WTC11 (cell line): ENCODE data around the gene PDZRN3. TPM values are rescaled to one million over a fixed set of nuclear protein-coding genes. Genes with fewer than 3 reads are reported as not detected.

Source experiments
- ATAC-seq: fragments of 200-7000 bp; cut with Tn5 transposase; 2 replicates; pipeline ENCODE4 v1.10.0; 2021; ENCODE audit warnings: mild to moderate bottlenecking, moderate library complexity
- CTCF ChIA-PET: fragments of 300-600 bp; sonication (Branson Sonifier 250); formaldehyde crosslinking; loops from one replicate; lab custom pipeline; 2021; ENCODE audit warnings: antibody characterized with exemption; lab: Charles Lee
- POLR2A ChIA-PET: fragments of 350-600 bp; sonication (Branson Sonifier 250); formaldehyde crosslinking; loops from one replicate; lab custom pipeline; 2021; ENCODE audit warnings: antibody characterized with exemption; lab: Charles Lee
- DNase-seq: peaks from one replicate; pipeline ENCODE4 v3.0.0; 2021; ENCODE audit warnings: low spot score
- H3K27ac Mint-ChIP-seq: 2 replicates; pipeline ENCODE4 v1.8.0; 2021; ENCODE audit warnings: mixed read lengths
- H3K27me3 Mint-ChIP-seq: 2 replicates; pipeline ENCODE4 v1.8.0; 2021; ENCODE audit warnings: low read depth, mild to moderate bottlenecking, moderate library complexity, mixed read lengths
- H3K36me3 Mint-ChIP-seq: 2 replicates; pipeline ENCODE4 v1.8.0; 2021; ENCODE audit warnings: mixed read lengths
- H3K4me1 Mint-ChIP-seq: 2 replicates; pipeline ENCODE4 v1.8.0; 2022; ENCODE audit warnings: mixed read lengths
- H3K4me3 Mint-ChIP-seq: 2 replicates; pipeline ENCODE4 v1.8.0; 2021; ENCODE audit warnings: mild to moderate bottlenecking, moderate library complexity, mixed read lengths
- H3K9me3 Mint-ChIP-seq: 2 replicates; pipeline ENCODE4 v1.8.0; 2021; ENCODE audit warnings: mixed read lengths
- AR ChIP-seq: fragments of 250-450 bp; sonication (Bioruptor Pico); IDR thresholded peaks from 2 replicates; pipeline ENCODE4 v1.9.0; 2021; ENCODE audit warnings: mild to moderate bottlenecking
- ARID4B ChIP-seq: sonication (generic); formaldehyde crosslinking; IDR thresholded peaks from 2 replicates; pipeline ENCODE4 v1.8.0; 2023; ENCODE audit warnings: missing genetic modification reagents, mild to moderate bottlenecking, borderline replicate concordance
- E2F5 ChIP-seq: sonication (generic); formaldehyde crosslinking; IDR thresholded peaks from 2 replicates; pipeline ENCODE4 v1.8.1; 2022; ENCODE audit warnings: mild to moderate bottlenecking, moderate library complexity, missing genetic modification reagents
- GRHL2 ChIP-seq: fragments of 250-450 bp; sonication (Bioruptor Pico); IDR thresholded peaks from 2 replicates; pipeline ENCODE4 v1.8.0; 2022; ENCODE audit warnings: mild to moderate bottlenecking, moderate library complexity; ENCODE audit not compliant: insufficient replicate concordance, severe bottlenecking
- GTF2I ChIP-seq: fragments of 250-450 bp; sonication (Bioruptor Pico); conservative IDR thresholded peaks from 2 replicates; pipeline ENCODE4 v1.4.0; 2021; ENCODE audit warnings: mild to moderate bottlenecking
- HMGA2 ChIP-seq: fragments of 250-450 bp; sonication (Bioruptor Pico); IDR thresholded peaks from 2 replicates; pipeline ENCODE4 v1.4.0; 2021; ENCODE audit warnings: mild to moderate bottlenecking, moderate library complexity
- HMGXB4 ChIP-seq: sonication (generic); formaldehyde crosslinking; IDR thresholded peaks from 2 replicates; pipeline ENCODE4 v1.8.1; 2023; ENCODE audit warnings: mild to moderate bottlenecking, moderate library complexity, missing genetic modification reagents
- JAZF1 ChIP-seq: fragments of 250-450 bp; sonication (Bioruptor Pico); IDR thresholded peaks from 2 replicates; pipeline ENCODE4 v1.9.0; 2021; ENCODE audit warnings: moderate library complexity, mild to moderate bottlenecking, inconsistent platforms
- OVOL2 ChIP-seq: fragments of 250-450 bp; sonication (Bioruptor Pico); IDR thresholded peaks from 2 replicates; pipeline ENCODE4 v1.9.0; 2021; ENCODE audit warnings: mild to moderate bottlenecking, borderline replicate concordance
- TEAD4 ChIP-seq: sonication (generic); formaldehyde crosslinking; IDR thresholded peaks from 2 replicates; pipeline ENCODE4 v1.8.0; 2022; ENCODE audit warnings: mild to moderate bottlenecking, missing genetic modification reagents
- USF1 ChIP-seq: sonication (generic); formaldehyde crosslinking; IDR thresholded peaks from 2 replicates; pipeline ENCODE4 v1.8.0; 2022; ENCODE audit warnings: mild to moderate bottlenecking, missing genetic modification reagents
- ZNF219 ChIP-seq: sonication (generic); formaldehyde crosslinking; IDR thresholded peaks from 2 replicates; pipeline ENCODE4 v1.8.0; 2023; ENCODE audit warnings: missing genetic modification reagents, mild to moderate bottlenecking, borderline replicate concordance
- ZNF281 ChIP-seq: sonication (generic); formaldehyde crosslinking; IDR thresholded peaks from 2 replicates; pipeline ENCODE4 v1.8.0; 2023; ENCODE audit warnings: mild to moderate bottlenecking, missing genetic modification reagents
- ZNF396 ChIP-seq: fragments of 250-450 bp; sonication (Bioruptor Pico); IDR thresholded peaks from 2 replicates; pipeline ENCODE4 v1.8.0; 2021; ENCODE audit warnings: mild to moderate bottlenecking, moderate library complexity, borderline replicate concordance
- ZNF423 ChIP-seq: fragments of 250-450 bp; sonication (Bioruptor Pico); IDR thresholded peaks from 2 replicates; pipeline ENCODE4 v2.1.2; 2022; ENCODE audit warnings: mild to moderate bottlenecking, moderate library complexity
- ZSCAN18 ChIP-seq: fragments of 250-450 bp; sonication (Bioruptor Pico); IDR thresholded peaks from 2 replicates; pipeline ENCODE4 v2.1.2; 2022; ENCODE audit warnings: mild to moderate bottlenecking, moderate library complexity
- total RNA-seq: library from RNA; stranded (reverse); gene quantifications from 3 replicates; pipeline ENCODE4 v1.2.3, GENCODE V29; 2021

PDZRN3 gene
- total RNA-seq, 1 experiment from 2014 or later: 9.5 TPM

- no peak for DNase-seq
- POLR2A ChIA-PET: no interaction called here
- no peaks in the 10 kb centered on the region for H3K27me3 Mint-ChIP-seq
- H3K4me1 Mint-ChIP-seq: peaks cover 10% of the 10 kb centered on the region
- H3K4me3 Mint-ChIP-seq: no peak overlapping the region
- ATAC-seq: no peak
- CTCF ChIA-PET: no interaction called here
- H3K36me3 Mint-ChIP-seq: peaks cover 5% of the 10 kb centered on the region
- H3K27ac Mint-ChIP-seq: no peak overlapping the region
- TF ChIP-seq ZNF423 (CRISPR knock-in tag) (no peak), ZNF281 (CRISPR knock-in tag) (no peak), AR (CRISPR knock-in tag) (no peak), GRHL2 (no peak), ZNF219 (CRISPR knock-in tag) (no peak), TEAD4 (no peak), OVOL2 (CRISPR knock-in tag) (no peak), JAZF1 (no peak), E2F5 (no peak), USF1 (CRISPR knock-in tag) (no peak), HMGXB4 (CRISPR knock-in tag) (no peak), ZNF396 (CRISPR knock-in tag) (no peak), ZSCAN18 (CRISPR knock-in tag) (no peak), GTF2I (CRISPR knock-in tag) (no peak), HMGA2 (CRISPR knock-in tag) (no peak), ARID4B (CRISPR knock-in tag) (no peak)
- peaks cover 3% of the 10 kb centered on the region; the same call in 1 of the 2 replicates for H3K9me3 Mint-ChIP-seq
Observed at GRCh38 chr3:73399666-73400253, 225.0 kb downstream of the PDZRN3 start.
